ENCODE results near the gene TRIM72. TPM values are rescaled to one million over a fixed set of nuclear protein-coding genes. Genes with fewer than 3 reads are reported as not detected.

Gene TRIM72
- total RNA-seq, 2 donors from 2014 or later: not detected

GRCh38 chr16:31251435-31251834, 37.5 kb downstream of the TRIM72 start:
- intact Hi-C loops (cut with DNase I): no loop called here
- Histone ChIP-seq H3K9me3 (no peaks in the 10 kb centered on the region), H3K36me3 (replicated peaks in 1 of 2; ENCODE audit: insufficient read depth in 1 of 2, low read depth in 2 of 2) (no peaks in the 10 kb centered on the region), H3K27ac (no peak overlapping the region), H3K4me1 (no peaks in the 10 kb centered on the region), H3K4me3 (no peak overlapping the region), H3K27me3 (no peaks in the 10 kb centered on the region)
- DNase-seq (no peak), ATAC-seq (no peak)
- WGBS, 2 donors: 95 to 98% methylated on average over 4 to 5 of the region's 5 CpGs
- no peak for TF ChIP-seq CTCF (IDR thresholded peaks at IDR 0.05)
- no peak for TF ChIP-seq POLR2A (IDR thresholded peaks at IDR 0.05)

- ATAC-seq: no peak
- Histone ChIP-seq H3K9me3 (no peaks in the 10 kb centered on the region), H3K27ac (peak overlapping the region in 1 of 4 donors; percentile 44), H3K4me3 (no peak overlapping the region), H3K36me3 (replicated peaks in 1 of 2; ENCODE audit: insufficient read depth in 1 of 2, low read depth in 2 of 2) (no peaks in the 10 kb centered on the region), H3K27me3 (no peaks in the 10 kb centered on the region), H3K4me1 (no peaks in the 10 kb centered on the region)
- no peak for TF ChIP-seq CTCF (IDR thresholded peaks at IDR 0.05)
- TF ChIP-seq POLR2A (IDR thresholded peaks at IDR 0.05): no peak
- intact Hi-C loops (cut with DNase I): no loop called here
- 47 to 62% methylated on average over 5 of the region's 5 CpGs for WGBS, 2 donors
- DNase-seq: peak in 2 of 4 donors; percentile 9 to 60
Observed at GRCh38 chr16:31253642-31254045, 39.7 kb downstream of the TRIM72 start.

- no peak overlapping the region for H3K4me3 ChIP-seq
- no peaks in the 10 kb centered on the region for H3K27me3 ChIP-seq
- no peaks in the 10 kb centered on the region for H3K36me3 ChIP-seq (replicated peaks in 1 of 2; ENCODE audit: insufficient read depth in 1 of 2, low read depth in 2 of 2)
- no peak for ATAC-seq
- no peaks in the 10 kb centered on the region for H3K9me3 ChIP-seq
- intact Hi-C loops (cut with DNase I): no loop called here
- no peaks in the 10 kb centered on the region for H3K4me1 ChIP-seq
- WGBS, 2 donors: 74 to 83% methylated on average over 6 to 7 of the region's 8 CpGs
- H3K27ac ChIP-seq: no peak overlapping the region
- TF ChIP-seq CTCF (IDR thresholded peaks at IDR 0.05) (no peak), POLR2A (IDR thresholded peaks at IDR 0.05) (no peak)
- no peak for DNase-seq
Observed at GRCh38 chr16:31256466-31256865, 42.5 kb downstream of the TRIM72 start.

- Histone ChIP-seq H3K27me3 (no peaks in the 10 kb centered on the region), H3K9me3 (no peaks in the 10 kb centered on the region), H3K27ac (no peak overlapping the region), H3K4me1 (no peaks in the 10 kb centered on the region), H3K36me3 (replicated peaks in 1 of 2; ENCODE audit: insufficient read depth in 1 of 2, low read depth in 2 of 2) (no peaks in the 10 kb centered on the region), H3K4me3 (no peak overlapping the region)
- 82 to 83% methylated on average over 4 of the region's 4 CpGs for WGBS, 2 donors
- DNase-seq (no peak), ATAC-seq (no peak)
- TF ChIP-seq CTCF (IDR thresholded peaks at IDR 0.05) (no peak), POLR2A (IDR thresholded peaks at IDR 0.05) (no peak)
- intact Hi-C loops (cut with DNase I): no loop called here
Observed at GRCh38 chr16:31258366-31258765, 44.4 kb downstream of the TRIM72 start.

GRCh38 chr16:31260136-31260931, 46.4 kb downstream of the TRIM72 start:
- Histone ChIP-seq H3K4me1 (peaks cover 5% of the 10 kb centered on the region), H3K27ac (no peak overlapping the region), H3K4me3 (no peak overlapping the region), H3K27me3 (no peaks in the 10 kb centered on the region), H3K36me3 (replicated peaks in 1 of 2; ENCODE audit: insufficient read depth in 1 of 2, low read depth in 2 of 2) (no peaks in the 10 kb centered on the region), H3K9me3 (no peaks in the 10 kb centered on the region)
- TF ChIP-seq POLR2A (IDR thresholded peaks at IDR 0.05): no peak
- TF ChIP-seq CTCF (IDR thresholded peaks at IDR 0.05): no peak
- ATAC-seq: no peak
- no peak for DNase-seq
- 45 to 61% methylated on average over 14 of the region's 14 CpGs for WGBS, 2 donors
- intact Hi-C loops (cut with DNase I): no loop called here
